HepG2 (cell line): Measurements from ENCODE around the gene COQ5. TPM values are rescaled to one million over a fixed set of nuclear protein-coding genes. Genes with fewer than 3 reads are reported as not detected.
A peak's percentile ranks its signal among the peaks of the same experiment; 100 is the strongest.

ENCODE experiments used
- ARHGAP35 ChIP-seq: sonication (generic); formaldehyde crosslinking; IDR thresholded peaks from 2 replicates; pipeline ENCODE4 v1.9.0; 2022; ENCODE audit warnings: mild to moderate bottlenecking, inconsistent platforms, moderate library complexity, missing genetic modification reagents, borderline replicate concordance
- CBFB ChIP-seq: sonication (generic); formaldehyde crosslinking; IDR thresholded peaks from 2 replicates; pipeline ENCODE4 v1.4.0; 2020; ENCODE audit warnings: missing genetic modification reagents
- E2F5 ChIP-seq: sonication (generic); formaldehyde crosslinking; conservative IDR thresholded peaks from 2 replicates; pipeline ENCODE4 v1.4.0; 2020; ENCODE audit warnings: missing genetic modification reagents
- GRHL1 ChIP-seq: sonication (generic); formaldehyde crosslinking; conservative IDR thresholded peaks from 2 replicates; pipeline ENCODE4 v1.8.0; 2022; ENCODE audit warnings: missing genetic modification reagents
- JARID2 ChIP-seq: sonication (generic); formaldehyde crosslinking; IDR thresholded peaks from 2 replicates; pipeline ENCODE4 v1.8.1; 2023; ENCODE audit warnings: missing genetic modification reagents, inconsistent platforms; ENCODE audit not compliant: insufficient replicate concordance
- MYPOP ChIP-seq: sonication (generic); formaldehyde crosslinking; IDR thresholded peaks from 2 replicates; pipeline ENCODE4 v1.8.1; 2023; ENCODE audit warnings: mild to moderate bottlenecking, moderate library complexity, missing genetic modification reagents
- SKI ChIP-seq: fragments of 450-650 bp; IDR thresholded peaks from one replicate; pipeline ENCODE4 v1.6.1; 2018; ENCODE audit warnings: mild to moderate bottlenecking; ENCODE audit not compliant: partially characterized antibody
- SKIL ChIP-seq: sonication (generic); formaldehyde crosslinking; IDR thresholded peaks from 2 replicates; pipeline ENCODE4 v1.8.0; 2022; ENCODE audit warnings: missing genetic modification reagents, mild to moderate bottlenecking, moderate library complexity, borderline replicate concordance
- USF2 ChIP-seq, 2 experiments: sonication (generic) in 1 of 2; formaldehyde crosslinking in 1 of 2; IDR thresholded peaks; 2 replicates each; pipeline versions ENCODE4 v1.5.1 to v1.6.1; 2011 to 2020; ENCODE audit warnings: borderline replicate concordance in 1 of 2, low read depth in 1 of 2, low read length in 1 of 2, mild to moderate bottlenecking in 1 of 2, missing genetic modification reagents in 1 of 2, moderate library complexity in 1 of 2
- ZBTB44 ChIP-seq: sonication (generic); formaldehyde crosslinking; IDR thresholded peaks from 2 replicates; pipeline ENCODE4 v1.4.0; 2020; ENCODE audit warnings: missing genetic modification reagents
- ZSCAN20 ChIP-seq: sonication (generic); formaldehyde crosslinking; IDR thresholded peaks from 2 replicates; pipeline ENCODE4 v1.4.0; 2020; ENCODE audit warnings: missing genetic modification reagents, mild to moderate bottlenecking, borderline replicate concordance
- ZZZ3 ChIP-seq: sonication (generic); formaldehyde crosslinking; IDR thresholded peaks from 2 replicates; pipeline ENCODE4 v1.4.0; 2020; ENCODE audit warnings: missing genetic modification reagents, mild to moderate bottlenecking, borderline replicate concordance
- polyA plus RNA-seq, 8 experiments: library from polyadenylated mRNA; depleted of rRNA in 3 of 8; stranded (reverse) in 7 of 8; unstranded in 1 of 8; fragments of >200 nt; fragmentation: Illumina TruSeq in 4 of 8; extraction: Trizol in 4 of 8; gene quantifications; 2 replicates each; pipeline versions ENCODE4 v1.2.1 to v1.2.3, GENCODE V29; 2011 to 2016; ENCODE audit warnings: low read depth in 4 of 8, missing spikeins in 1 of 8, mixed read lengths in 1 of 8; ENCODE audit not compliant: insufficient read depth in 1 of 8
- total RNA-seq, 5 experiments: library from RNA; depleted of rRNA; stranded (reverse); fragments of >200 nt; fragmentation: Illumina TruSeq; extraction: Trizol; gene quantifications; 2 replicates each; pipeline ENCODE4 v1.2.3, GENCODE V29; 2016; ENCODE audit warnings: low read depth in 1 of 5

The COQ5 gene
- total and polyA plus RNA-seq, 2 of the 13 experiments (the other 11 are each of a cell fraction or from before 2014, with no cell fraction given): 36.4 to 41.5 TPM

GRCh38 chr12:120534703-120535655, 6.0 kb upstream of the COQ5 start (continued):
- TF ChIP-seq USF2 (IDR thresholded peaks at IDR 0.05; ENCODE audit: low read depth, low read length) (no peak), USF2 (CRISPR knock-in tag; IDR thresholded peaks at IDR 0.05; ENCODE audit: borderline replicate concordance) (no peak), MYPOP (no peak), SKIL (CRISPR knock-in tag) (no peak), SKI (no peak), CBFB (no peak), JARID2 (CRISPR knock-in tag) (no peak), GRHL1 (no peak), E2F5 (CRISPR knock-in tag) (no peak), ZSCAN20 (CRISPR knock-in tag) (no peak), ZBTB44 (CRISPR knock-in tag) (no peak), ZZZ3 (CRISPR knock-in tag) (no peak), ARHGAP35 (CRISPR knock-in tag) (0 out of 2 replicates have a peak, but pooled peaks have one; percentile 40)
